Fibroblast of mammary gland (primary cell): ENCODE measurements around the gene KCNRG.
"Not testable (repeated sequence)": the region's sequence is repeated elsewhere in the genome, so short reads cannot be mapped to it uniquely, and the experiment has no call there.

Source experiments
- DNase-seq: peaks from one replicate; pipeline ENCODE4 v3.0.0-alpha.2; 2010; ENCODE audit warnings: low read depth
- H3K4me3 ChIP-seq: 2 replicates; pipeline ENCODE4 v1.5.1; 2011; ENCODE audit warnings: low read depth, mild to moderate bottlenecking, low read length, moderate library complexity; ENCODE audit not compliant: control insufficient read depth
- CTCF ChIP-seq: conservative IDR thresholded peaks from 2 replicates; pipeline ENCODE4 v1.5.1; 2011; ENCODE audit warnings: low read depth, low read length, inconsistent platforms; ENCODE audit not compliant: control insufficient read depth, insufficient read depth

The KCNRG gene

GRCh38 chr13:49980266-49980665 is 35.0 kb upstream of the KCNRG start:
- DNase-seq, result no peak
- TF ChIP-seq CTCF, result no peak
- H3K4me3 ChIP-seq, result no peak overlapping the region

- no peak for DNase-seq
- TF ChIP-seq CTCF, result no peak
- H3K4me3 ChIP-seq, result no peak overlapping the region
These were observed 30.1 kb upstream of the KCNRG start for GRCh38 chr13:49985129-49985528.

GRCh38 chr13:49986471-49986870 is 28.8 kb upstream of the KCNRG start:
- no peak overlapping the region for H3K4me3 ChIP-seq
- TF ChIP-seq CTCF, result no peak
- no peak for DNase-seq

GRCh38 chr13:49990612-49991011 is 24.6 kb upstream of the KCNRG start:
- DNase-seq, H3K4me3 ChIP-seq: not testable (repeated sequence)

- TF ChIP-seq CTCF, result no peak
- H3K4me3 ChIP-seq, result no peak overlapping the region
- no peak for DNase-seq
These were observed 22.1 kb upstream of the KCNRG start for GRCh38 chr13:49993111-49993510.

GRCh38 chr13:49993666-49994065 is 21.6 kb upstream of the KCNRG start:
- DNase-seq, result no peak
- H3K4me3 ChIP-seq, result no peak overlapping the region
- no peak for TF ChIP-seq CTCF

GRCh38 chr13:49995625-49996101 is 19.6 kb upstream of the KCNRG start:
- peak overlapping the region; percentile 65 for H3K4me3 ChIP-seq
- no peak for TF ChIP-seq CTCF
- peak; percentile 50 for DNase-seq
